Esophagus (tissue), 2 donors: ENCODE measurements around the gene TCAP. TPM values are rescaled to one million over a fixed set of nuclear protein-coding genes. Genes with fewer than 3 reads are reported as not detected.
A peak's percentile ranks its signal among the peaks of the same experiment; 100 is the strongest.

ENCODE experiments used
- H3K27ac ChIP-seq, 2 donors: one replicate each; pipeline ENCODE4 v1.5.1; 2013; ENCODE audit warnings: low read depth in 2 of 2, mild to moderate bottlenecking in 2 of 2, inconsistent platforms in 1 of 2, low read length in 1 of 2, moderate library complexity in 1 of 2
- H3K27me3 ChIP-seq, 2 donors: one replicate each; pipeline ENCODE4 v1.6.1; 2013; ENCODE audit warnings: low read length in 2 of 2, control low read depth in 1 of 2, mild to moderate bottlenecking in 1 of 2; ENCODE audit not compliant: insufficient read depth in 2 of 2, control insufficient read depth in 1 of 2
- H3K36me3 ChIP-seq, 2 donors: one replicate each; pipeline ENCODE4 v1.6.1; 2013; ENCODE audit warnings: low read length in 1 of 2; ENCODE audit not compliant: control insufficient read depth in 2 of 2, insufficient read depth in 2 of 2
- H3K4me1 ChIP-seq, 2 donors: one replicate each; pipeline ENCODE4 v1.6.1; 2013; ENCODE audit warnings: low read length in 1 of 2; ENCODE audit not compliant: control insufficient read depth in 2 of 2, insufficient read depth in 2 of 2
- H3K4me3 ChIP-seq, 2 donors: one replicate each; pipeline ENCODE4 v1.5.1; 2013; ENCODE audit warnings: low read length in 2 of 2, mild to moderate bottlenecking in 2 of 2, low read depth in 1 of 2, moderate library complexity in 1 of 2
- H3K9me3 ChIP-seq, 2 donors: one replicate each; pipeline ENCODE4 v1.6.1; 2013; ENCODE audit warnings: mild to moderate bottlenecking in 2 of 2, low read depth in 1 of 2, low read length in 1 of 2, moderate library complexity in 1 of 2; ENCODE audit not compliant: control insufficient read depth in 2 of 2, insufficient read depth in 1 of 2
- WGBS, 2 donors: extraction: QIAGEN DNeasy Blood & Tissue Kit; methylation state at CpG; one replicate each; pipeline ENCODE4 v1.1.7; 2013; 5-methylcytosine and 5-hydroxymethylcytosine counted together
- polyA plus RNA-seq, 2 donors: library from polyadenylated mRNA; stranded (reverse); fragments of 200-250 nt; gene quantifications; one replicate each; pipeline ENCODE4 v1.2.3, GENCODE V29; 2013
- donor health status: healthy with polysubstance abuse.
- donor health status: Bipolar disorder and iron deficiency.

Gene TCAP
- polyA plus RNA-seq, 2 donors: 0.78 to 0.88 TPM

DNA sequence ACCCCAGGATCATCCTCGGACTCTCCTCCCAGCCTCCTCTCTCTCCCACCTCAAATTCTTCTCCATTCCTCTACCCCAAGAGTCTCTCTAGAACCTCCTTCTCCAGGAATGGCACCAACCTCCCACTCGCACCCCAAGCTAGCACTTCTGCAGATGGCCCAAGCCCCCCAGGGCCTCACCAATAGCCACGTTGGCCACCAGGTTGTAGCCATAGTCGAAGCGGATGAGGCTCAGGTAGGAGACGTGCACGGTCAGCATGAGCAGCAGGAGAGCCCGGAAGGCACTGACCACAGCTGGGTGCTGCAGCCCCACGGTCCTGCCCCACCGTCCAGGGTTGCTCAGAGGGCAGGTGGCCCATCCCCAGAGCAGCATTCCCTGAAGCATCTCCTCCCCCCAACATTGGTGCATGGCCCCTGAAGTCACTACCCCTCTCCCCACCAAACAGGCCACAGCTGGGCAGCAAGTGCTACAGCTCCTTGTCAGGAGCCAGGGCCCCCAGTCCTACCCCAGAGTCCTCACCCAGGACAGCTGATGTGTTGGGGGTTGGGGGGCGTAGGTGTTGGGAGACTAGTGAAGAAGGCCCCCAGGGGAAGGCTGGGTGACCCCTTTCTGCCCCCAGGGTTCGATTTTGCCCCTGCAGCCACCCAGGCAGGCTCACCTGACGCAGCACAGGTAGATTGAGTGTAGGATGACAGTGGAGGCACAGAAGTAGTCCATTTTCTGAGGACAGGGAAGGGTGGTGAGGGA is 8.4 kb downstream of the TCAP start:
- Histone ChIP-seq H3K36me3 (peaks cover 0 to 10% of the 10 kb centered on the region in 2 donors), H3K27me3 (no peaks in the 10 kb centered on the region), H3K4me3 (no peak overlapping the region), H3K27ac (peak overlapping the region in 1 of 2 donors; percentile 93), H3K9me3 (no peaks in the 10 kb centered on the region), H3K4me1 (peaks cover 5 to 42% of the 10 kb centered on the region in 2 donors)
- WGBS, 2 donors: 76 to 78% methylated on average over 13 of the region's 13 CpGs

DNA sequence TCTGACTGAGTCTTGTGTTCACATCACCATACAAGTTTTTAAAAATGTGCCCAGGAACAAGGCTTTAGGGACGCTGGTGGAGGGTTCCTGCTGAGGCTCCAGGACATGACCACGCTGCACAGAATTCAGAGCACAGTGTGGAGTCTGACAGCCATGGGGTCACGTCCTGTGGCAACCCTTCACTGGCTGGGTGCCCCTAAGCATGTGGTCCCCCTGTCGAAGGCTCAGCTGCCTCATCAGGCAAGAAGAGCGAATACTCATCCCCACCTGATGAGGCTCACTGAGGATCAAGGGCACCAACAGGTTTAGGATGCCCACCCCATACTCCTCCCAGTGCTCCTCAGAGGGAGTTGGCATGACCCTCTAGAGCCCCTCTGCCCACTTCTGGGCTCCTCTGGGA is 9.0 kb downstream of the TCAP start:
- 76 to 78% methylated on average over 5 of the region's 5 CpGs for WGBS, 2 donors
- Histone ChIP-seq H3K36me3 (peaks cover 0 to 10% of the 10 kb centered on the region in 2 donors), H3K4me3 (no peak overlapping the region), H3K4me1 (peaks cover 5 to 42% of the 10 kb centered on the region in 2 donors), H3K9me3 (no peaks in the 10 kb centered on the region), H3K27ac (peak overlapping the region in 1 of 2 donors; percentile 93), H3K27me3 (no peaks in the 10 kb centered on the region)

DNA sequence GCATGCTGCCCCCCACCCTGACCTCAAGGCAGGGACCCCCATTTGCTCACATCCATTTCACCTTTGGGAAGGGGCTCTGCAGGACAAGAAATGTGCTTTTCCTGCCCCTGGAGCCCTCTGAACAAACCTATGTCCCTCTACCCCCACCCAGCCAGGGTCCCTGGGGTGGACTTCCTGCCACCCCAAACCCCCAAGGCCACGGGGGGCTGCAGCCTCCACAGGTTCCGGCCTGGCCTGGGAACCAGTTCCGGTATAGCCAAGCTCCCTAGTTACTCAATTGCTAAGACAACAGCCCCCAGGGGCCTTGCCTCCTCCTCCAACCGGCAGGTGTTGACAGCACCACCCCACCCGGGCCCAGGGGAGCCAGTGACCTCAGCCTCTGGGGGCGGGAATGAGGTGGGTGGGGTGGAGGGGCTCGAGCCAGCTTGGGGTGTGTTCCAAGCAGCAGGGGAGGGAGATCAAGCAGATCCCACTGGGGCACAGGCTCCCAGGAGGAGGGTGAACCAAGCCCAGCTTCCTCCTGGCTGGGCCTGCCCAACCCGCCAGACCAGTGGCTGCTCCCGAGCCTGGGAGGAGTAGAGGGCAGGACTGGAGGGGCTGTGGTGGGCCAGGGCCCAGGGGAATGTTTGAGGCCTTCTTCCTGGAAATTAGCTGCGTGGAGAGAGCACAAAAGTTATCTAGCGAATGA is 9.7 kb downstream of the TCAP start:
- Histone ChIP-seq H3K36me3 (peaks cover 0 to 10% of the 10 kb centered on the region in 2 donors), H3K4me3 (no peak overlapping the region), H3K9me3 (no peaks in the 10 kb centered on the region), H3K27me3 (no peaks in the 10 kb centered on the region), H3K27ac (peak overlapping the region; percentile 91 to 93), H3K4me1 (peaks cover 5 to 43% of the 10 kb centered on the region in 2 donors)
- 33 to 42% methylated on average over 11 of the region's 11 CpGs for WGBS, 2 donors

DNA sequence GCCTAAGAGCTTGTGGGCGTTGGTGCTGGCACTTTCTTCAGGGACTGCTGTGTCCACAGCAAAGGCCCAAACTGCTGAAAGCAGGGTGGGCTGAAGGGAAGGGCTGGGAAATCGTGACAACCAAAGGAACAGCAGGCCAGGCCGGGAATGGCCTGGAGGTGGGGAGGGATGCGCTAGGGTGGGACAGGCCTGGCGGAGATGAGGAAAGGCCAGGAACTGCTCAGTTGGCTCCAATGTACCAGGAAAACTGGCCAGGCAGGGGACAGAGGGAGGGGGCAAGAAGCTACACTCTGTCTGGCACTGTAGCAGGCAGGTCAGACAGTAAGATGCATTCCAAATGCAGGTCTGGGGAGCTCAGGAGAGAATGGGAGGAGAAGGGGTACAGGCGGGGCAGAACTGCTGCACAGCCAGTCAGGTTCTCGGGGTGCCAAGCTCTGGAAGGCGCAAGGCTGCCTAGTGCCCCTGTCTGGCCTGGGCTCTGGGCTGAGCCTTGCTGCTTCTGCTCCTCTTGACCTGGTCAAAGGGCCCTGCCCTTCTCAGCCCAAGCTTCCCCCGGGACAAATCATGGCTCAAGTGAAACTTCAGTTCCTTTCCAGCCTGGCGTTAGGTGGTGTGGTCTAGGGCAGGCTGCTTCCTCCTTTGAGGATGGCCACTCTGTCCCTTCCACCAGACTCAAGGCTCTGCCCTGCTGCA is 10.4 kb downstream of the TCAP start:
- Histone ChIP-seq H3K4me3 (no peak overlapping the region), H3K27ac (peak overlapping the region; percentile 91 to 93), H3K9me3 (no peaks in the 10 kb centered on the region), H3K27me3 (no peaks in the 10 kb centered on the region), H3K4me1 (peaks cover 5 to 45% of the 10 kb centered on the region in 2 donors), H3K36me3 (peaks cover 0 to 10% of the 10 kb centered on the region in 2 donors)
- 60 to 64% methylated on average over 10 of the region's 10 CpGs for WGBS, 2 donors

DNA sequence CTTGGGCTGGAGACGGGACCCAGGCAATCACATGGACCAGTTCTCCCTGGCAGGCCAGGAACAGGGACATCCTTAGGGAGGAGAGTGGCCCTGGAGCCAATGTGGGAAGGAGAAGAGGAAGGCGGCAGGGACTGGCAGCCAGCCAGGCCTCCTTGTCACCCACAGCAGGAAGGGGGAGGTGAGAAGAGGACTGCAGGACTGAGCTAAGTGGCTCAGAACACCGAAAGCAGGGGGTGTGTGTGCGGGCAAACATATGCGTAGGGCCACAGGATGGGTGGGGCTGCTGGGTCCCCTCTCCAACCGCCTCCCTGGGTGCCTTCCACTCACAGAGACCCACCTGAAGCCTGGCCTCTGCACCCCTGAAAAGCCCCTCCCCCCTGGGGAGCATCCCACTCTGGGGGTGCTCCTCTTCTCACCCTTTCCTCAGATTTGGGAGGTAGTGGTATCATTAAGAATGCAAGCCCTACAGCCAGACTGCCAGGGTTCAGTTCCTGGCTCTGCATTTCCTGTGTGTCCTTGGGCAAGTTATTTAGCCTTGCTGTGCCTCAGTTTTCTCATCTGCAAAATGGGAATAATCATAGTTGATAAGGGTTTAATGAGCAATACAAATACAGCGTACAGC is 11.2 kb downstream of the TCAP start:
- Histone ChIP-seq H3K9me3 (no peaks in the 10 kb centered on the region), H3K4me1 (peaks cover 5 to 45% of the 10 kb centered on the region in 2 donors), H3K36me3 (peaks cover 0 to 10% of the 10 kb centered on the region in 2 donors)

DNA sequence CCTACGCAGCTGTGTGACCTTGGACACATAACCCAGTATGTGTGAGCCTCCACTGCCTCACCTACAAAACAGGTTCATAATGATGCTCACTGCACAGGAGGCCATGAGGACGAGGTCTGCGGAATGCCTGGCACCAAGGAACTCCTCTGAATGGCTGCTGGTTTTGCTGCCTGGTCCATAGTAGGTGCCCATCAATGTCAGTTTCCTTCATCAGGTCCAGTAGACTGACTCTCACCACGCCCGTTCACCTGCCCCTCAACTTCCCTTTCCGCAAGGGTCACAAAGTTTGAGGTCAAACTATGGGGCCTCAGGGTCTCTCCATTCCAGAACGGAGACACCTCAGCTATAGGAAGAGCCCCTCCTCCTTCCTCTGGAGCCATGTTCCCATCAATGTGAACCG is 11.9 kb downstream of the TCAP start:
- Histone ChIP-seq H3K27ac (peak overlapping the region in 1 of 2 donors; percentile 93), H3K27me3 (no peaks in the 10 kb centered on the region), H3K4me1 (peaks cover 5 to 39% of the 10 kb centered on the region in 2 donors), H3K4me3 (no peak overlapping the region), H3K9me3 (no peaks in the 10 kb centered on the region), H3K36me3 (peaks cover 0 to 10% of the 10 kb centered on the region in 2 donors)
- 75 to 86% methylated on average over 8 of the region's 8 CpGs for WGBS, 2 donors

More for the DNA sequence above, 11.2 kb downstream of the TCAP start:
- H3K27ac ChIP-seq: peak overlapping the region; percentile 91 to 93
- WGBS, 2 donors: 37 to 52% methylated on average over 7 of the region's 7 CpGs
- H3K27me3 ChIP-seq: no peaks in the 10 kb centered on the region
- H3K4me3 ChIP-seq: no peak overlapping the region

DNA sequence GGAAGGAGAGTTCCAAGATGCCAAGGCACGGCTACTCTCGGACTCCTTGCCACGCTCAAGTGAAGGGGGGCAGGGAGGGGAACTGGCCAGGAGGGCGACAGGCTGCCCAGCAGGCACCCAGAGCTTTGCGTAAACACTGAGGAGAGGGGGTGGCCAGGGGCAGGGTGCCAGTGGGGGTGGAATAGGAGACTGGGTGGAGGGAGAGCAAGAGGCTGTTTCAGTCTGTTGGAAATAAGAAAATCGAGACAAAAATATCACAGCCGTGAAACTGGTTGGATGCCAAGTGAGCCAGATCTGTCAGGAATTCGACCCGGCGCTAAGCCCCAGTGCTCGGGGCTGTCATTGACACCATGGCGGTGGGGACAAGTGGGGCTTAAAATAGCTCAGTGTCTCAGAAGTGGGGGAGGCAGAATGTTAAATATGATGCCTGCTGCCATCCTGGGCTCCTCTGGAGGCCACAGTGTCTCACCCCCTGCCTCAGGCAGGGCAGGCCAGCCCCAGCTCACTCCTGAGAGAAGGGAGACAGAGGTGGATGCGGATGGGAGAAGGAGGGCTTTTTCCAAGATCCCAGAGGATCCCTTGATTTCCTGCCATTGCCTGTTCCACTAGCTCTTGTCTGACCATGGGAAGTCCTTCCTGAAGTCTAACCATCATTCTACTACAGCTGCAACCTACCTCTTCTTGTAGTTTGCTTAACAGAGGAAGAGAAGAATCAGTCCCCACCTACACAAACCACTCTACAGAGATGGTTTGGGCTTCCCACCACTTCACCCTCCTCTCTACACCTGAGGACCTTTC is 12.6 kb downstream of the TCAP start:
- H3K4me3 ChIP-seq: no peak overlapping the region
- H3K27me3 ChIP-seq: no peaks in the 10 kb centered on the region
- no peaks in the 10 kb centered on the region for H3K9me3 ChIP-seq
- H3K4me1 ChIP-seq: peaks cover 5 to 35% of the 10 kb centered on the region in 2 donors
- WGBS, 2 donors: 61 to 63% methylated on average over 13 of the region's 13 CpGs
- H3K36me3 ChIP-seq: peaks cover 0 to 10% of the 10 kb centered on the region in 2 donors
- H3K27ac ChIP-seq: peak overlapping the region in 1 of 2 donors; percentile 23

DNA sequence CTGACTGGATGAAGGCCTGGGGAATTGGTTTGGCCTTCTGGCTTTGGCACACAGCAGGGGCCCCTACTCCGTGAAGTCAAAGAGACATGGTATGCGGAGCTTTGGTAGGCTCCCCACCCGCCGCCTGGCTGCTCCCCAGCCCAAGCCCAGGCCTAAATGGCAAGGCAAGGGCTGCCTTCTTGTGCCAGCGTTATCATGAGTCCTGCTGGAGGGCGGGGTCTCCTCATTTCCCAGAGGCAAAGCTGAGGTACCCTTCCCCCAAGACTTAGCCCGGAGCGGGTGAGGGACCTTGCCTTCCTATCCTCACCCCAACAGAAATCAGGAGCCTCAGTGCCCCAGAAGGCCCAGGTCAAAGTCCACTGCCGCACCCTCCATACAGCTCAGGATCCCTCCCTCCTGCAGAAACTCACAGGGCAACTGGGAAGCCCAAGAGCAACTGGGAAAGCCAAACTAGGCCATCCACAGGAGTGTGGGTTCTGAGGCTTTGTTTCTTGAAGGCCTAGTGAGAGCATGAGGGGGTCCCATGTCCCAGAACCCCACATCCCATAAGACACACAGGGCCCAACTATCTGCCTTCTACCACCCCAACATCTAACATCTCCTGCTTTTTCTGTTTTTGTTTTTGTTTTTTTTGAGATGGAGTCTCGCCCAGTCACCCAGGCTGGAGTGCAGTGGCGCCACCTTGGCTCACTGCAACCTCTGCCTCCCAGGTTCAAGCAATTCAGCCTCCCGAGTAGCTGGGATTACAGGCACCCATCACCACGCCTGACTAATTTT is 13.4 kb downstream of the TCAP start:
- WGBS, 2 donors: 81 to 84% methylated on average over 13 of the region's 13 CpGs
- Histone ChIP-seq H3K27ac (peak overlapping the region in 1 of 2 donors; percentile 23), H3K9me3 (no peaks in the 10 kb centered on the region), H3K4me3 (no peak overlapping the region), H3K36me3 (peaks cover 2 to 9% of the 10 kb centered on the region in 2 donors), H3K4me1 (peaks cover 5 to 33% of the 10 kb centered on the region in 2 donors), H3K27me3 (no peaks in the 10 kb centered on the region)
